K562 treated with DMSO at 1 percent for 4 hours (cell line): ENCODE data around the gene KIAA1143. TPM values are rescaled to one million over a fixed set of nuclear protein-coding genes. Genes with fewer than 3 reads are reported as not detected.

Experiments
- total RNA-seq: library from RNA; unstranded; fragments of 300-600 nt; gene quantifications from 2 replicates; pipeline ENCODE4 v1.2.3, GENCODE V29; 2022; ENCODE audit not compliant: insufficient read depth

The KIAA1143 gene
- 15.3 and 16.4 TPM in 2 replicates for total RNA-seq

GRCh38 chr3:44761424-44762169, at the start of gene KIAA1143, which contains the start of gene KIF15:
Gene KIAA1143 (minus strand): TSS chr3:44761619. CDS start chr3:44761602, 17 bp downstream.
Gene KIF15 (plus strand): TSS chr3:44761794. CDS start chr3:44761866, 72 bp downstream.

GRCh38 chr3:44729384-44729910, 32.0 kb downstream of the KIAA1143 start, which contains the start of gene ZNF501:
Gene ZNF501 (plus strand): TSS chr3:44729635. CDS start chr3:44734422, 4,787 bp downstream.

GRCh38 chr3:44712455-44713075, 48.9 kb downstream of the KIAA1143 start, which contains the start of gene ZNF502:
Gene ZNF502 (plus strand): TSS chr3:44712660. CDS start chr3:44720262, 7,602 bp downstream.

Other genes with a start within 250 kb of the KIAA1143 start
- not detected in 2 replicates for gene ZKSCAN7, start 206.4 kb downstream of the KIAA1143 start, total RNA-seq
- 0.10 and 2.8 TPM in 2 replicates for gene ZNF660, start 176.7 kb downstream of the KIAA1143 start, total RNA-seq
- gene ZNF197, start 136.6 kb downstream of the KIAA1143 start, total RNA-seq, result 10.5 and 10.6 TPM in 2 replicates
- 6.0 and 6.6 TPM in 2 replicates for gene ZNF35, start 112.9 kb downstream of the KIAA1143 start, total RNA-seq
- gene ZNF502, start 49.0 kb downstream of the KIAA1143 start, total RNA-seq, result 0.50 and 0.54 TPM in 2 replicates
- gene ZNF501, start 32.0 kb downstream of the KIAA1143 start, total RNA-seq, result 1.8 and 2.1 TPM in 2 replicates
- 5.7 and 9.5 TPM in 2 replicates for gene KIF15, start 175 bp upstream of the KIAA1143 start, total RNA-seq
- gene TMEM42, start 100.3 kb upstream of the KIAA1143 start, total RNA-seq, result 3.6 TPM in 1 of 2 replicates, not detected in the other
- gene TGM4, start 113.0 kb upstream of the KIAA1143 start, total RNA-seq, result not detected in 2 replicates
- 48.0 and 57.9 TPM in 2 replicates for gene ZDHHC3, start 214.6 kb upstream of the KIAA1143 start, total RNA-seq
- 37.4 and 49.3 TPM in 2 replicates for gene EXOSC7, start 214.6 kb upstream of the KIAA1143 start, total RNA-seq